ENCODE measurements around the gene MEGF6. TPM values are rescaled to one million over a fixed set of nuclear protein-coding genes. Genes with fewer than 3 reads are reported as not detected.
A peak's percentile ranks its signal among the peaks of the same experiment; 100 is the strongest.

MEGF6 gene
- total RNA-seq, 1 donor from 2014 or later = 1.3 TPM

DNA sequence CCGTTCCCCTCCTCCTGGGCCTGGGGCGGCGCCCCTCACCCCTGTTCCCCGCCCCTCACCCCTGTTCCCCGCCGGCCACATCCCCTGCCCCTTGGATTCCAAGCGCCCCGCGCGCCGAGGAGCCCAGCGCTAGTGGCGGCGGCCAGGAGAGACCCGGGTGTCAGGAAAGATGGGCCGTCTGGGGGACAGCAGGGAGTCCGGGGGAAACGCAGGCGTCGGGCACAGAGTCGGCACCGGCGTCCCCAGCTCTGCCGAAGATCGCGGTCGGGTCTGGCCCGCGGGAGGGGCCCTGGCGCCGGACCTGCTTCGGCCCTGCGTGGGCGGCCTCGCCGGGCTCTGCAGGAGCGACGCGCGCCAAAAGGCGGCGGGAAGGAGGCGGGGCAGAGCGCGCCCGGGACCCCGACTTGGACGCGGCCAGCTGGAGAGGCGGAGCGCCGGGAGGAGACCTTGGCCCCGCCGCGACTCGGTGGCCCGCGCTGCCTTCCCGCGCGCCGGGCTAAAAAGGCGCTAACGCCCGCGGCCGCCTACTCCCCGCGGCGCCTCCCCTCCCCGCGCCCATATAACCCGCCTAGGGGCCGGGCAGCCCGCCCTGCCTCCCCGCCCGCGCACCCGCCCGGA lies 40.7 kb upstream of the MEGF6 start, which contains the start of gene TP73:
TP73 (plus strand) TSS at position 587 of the 618 bp plus-strand sequence. CDS start 29,850 bp downstream, outside the sequence.
- TF ChIP-seq, protein P1, sequence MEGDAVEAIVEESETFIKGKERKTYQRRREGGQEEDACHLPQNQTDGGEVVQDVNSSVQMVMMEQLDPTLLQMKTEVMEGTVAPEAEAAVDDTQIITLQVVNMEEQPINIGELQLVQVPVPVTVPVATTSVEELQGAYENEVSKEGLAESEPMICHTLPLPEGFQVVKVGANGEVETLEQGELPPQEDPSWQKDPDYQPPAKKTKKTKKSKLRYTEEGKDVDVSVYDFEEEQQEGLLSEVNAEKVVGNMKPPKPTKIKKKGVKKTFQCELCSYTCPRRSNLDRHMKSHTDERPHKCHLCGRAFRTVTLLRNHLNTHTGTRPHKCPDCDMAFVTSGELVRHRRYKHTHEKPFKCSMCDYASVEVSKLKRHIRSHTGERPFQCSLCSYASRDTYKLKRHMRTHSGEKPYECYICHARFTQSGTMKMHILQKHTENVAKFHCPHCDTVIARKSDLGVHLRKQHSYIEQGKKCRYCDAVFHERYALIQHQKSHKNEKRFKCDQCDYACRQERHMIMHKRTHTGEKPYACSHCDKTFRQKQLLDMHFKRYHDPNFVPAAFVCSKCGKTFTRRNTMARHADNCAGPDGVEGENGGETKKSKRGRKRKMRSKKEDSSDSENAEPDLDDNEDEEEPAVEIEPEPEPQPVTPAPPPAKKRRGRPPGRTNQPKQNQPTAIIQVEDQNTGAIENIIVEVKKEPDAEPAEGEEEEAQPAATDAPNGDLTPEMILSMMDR (IDR thresholded peaks at IDR 0.05; ENCODE audit: insufficient read depth, low read length, severe bottlenecking) = no peak
- Histone ChIP-seq H3K4me3 (ENCODE audit: low read depth, low read length) (no peak within 1 kb of the TSS), H3K36me3 (ENCODE audit: control insufficient read depth, insufficient read depth, low read length) (no peaks in the 10 kb centered on the region), H3K27me3 (ENCODE audit: control insufficient read depth, insufficient read depth, low read length) (peaks cover 22% of the 10 kb centered on the region)
- no peak for DNase-seq (ENCODE audit: low read depth)
- FAIRE-seq = no peak

DNA sequence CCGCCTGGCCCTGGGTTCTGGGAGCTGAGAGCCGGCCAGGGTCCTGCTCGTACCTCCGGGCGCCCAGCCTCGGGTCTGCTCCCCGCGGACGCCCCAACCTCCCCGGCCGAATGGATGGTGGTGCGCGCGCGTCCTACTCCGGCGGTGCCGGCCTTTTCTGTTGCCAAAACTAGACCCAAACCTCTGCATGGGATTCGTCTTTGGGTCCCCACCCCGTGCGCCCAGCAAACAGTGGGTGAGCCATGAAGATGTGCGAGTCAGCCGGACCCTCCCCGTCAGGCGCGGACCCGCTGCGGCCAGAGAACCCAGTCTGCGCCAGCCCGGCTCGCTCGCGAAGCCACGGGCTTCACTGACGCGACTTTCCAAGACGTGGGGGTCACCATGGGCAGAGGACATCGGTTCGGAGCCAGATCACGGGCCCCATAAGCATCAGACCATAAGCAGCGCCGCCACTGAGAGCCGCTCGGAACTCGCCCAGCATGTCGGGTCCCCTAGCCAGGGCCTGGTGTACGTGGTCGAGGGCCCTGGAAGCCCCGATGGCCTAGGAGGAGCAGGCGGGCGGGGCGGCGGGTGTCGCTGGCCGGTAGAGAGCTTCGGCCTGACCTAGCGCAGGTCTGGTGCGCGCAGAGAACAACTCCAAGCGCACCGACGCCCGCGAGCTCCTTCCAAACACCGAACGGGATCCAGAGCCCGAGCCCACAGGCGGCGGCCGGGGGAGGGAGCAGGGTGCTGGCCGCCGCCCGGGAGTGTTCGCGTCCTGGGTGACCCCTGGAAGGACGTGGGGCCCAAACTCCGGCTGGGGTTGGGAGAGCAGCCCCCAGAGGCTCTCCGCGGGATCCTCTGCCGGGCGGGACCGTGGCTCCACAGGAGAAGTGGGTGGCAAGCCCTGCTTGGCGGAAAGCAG lies 40.0 kb upstream of the MEGF6 start:
- Histone ChIP-seq H3K27me3 (ENCODE audit: control insufficient read depth, insufficient read depth, low read length) (peaks cover 22% of the 10 kb centered on the region), H3K36me3 (ENCODE audit: control insufficient read depth, insufficient read depth, low read length) (peaks cover 5% of the 10 kb centered on the region), H3K4me3 (ENCODE audit: low read depth, low read length) (no peak overlapping the region)
- TF ChIP-seq, protein P1 (IDR thresholded peaks at IDR 0.05; ENCODE audit: insufficient read depth, low read length, severe bottlenecking) = no peak
- DNase-seq (ENCODE audit: low read depth) (no peak), FAIRE-seq (no peak)

DNA sequence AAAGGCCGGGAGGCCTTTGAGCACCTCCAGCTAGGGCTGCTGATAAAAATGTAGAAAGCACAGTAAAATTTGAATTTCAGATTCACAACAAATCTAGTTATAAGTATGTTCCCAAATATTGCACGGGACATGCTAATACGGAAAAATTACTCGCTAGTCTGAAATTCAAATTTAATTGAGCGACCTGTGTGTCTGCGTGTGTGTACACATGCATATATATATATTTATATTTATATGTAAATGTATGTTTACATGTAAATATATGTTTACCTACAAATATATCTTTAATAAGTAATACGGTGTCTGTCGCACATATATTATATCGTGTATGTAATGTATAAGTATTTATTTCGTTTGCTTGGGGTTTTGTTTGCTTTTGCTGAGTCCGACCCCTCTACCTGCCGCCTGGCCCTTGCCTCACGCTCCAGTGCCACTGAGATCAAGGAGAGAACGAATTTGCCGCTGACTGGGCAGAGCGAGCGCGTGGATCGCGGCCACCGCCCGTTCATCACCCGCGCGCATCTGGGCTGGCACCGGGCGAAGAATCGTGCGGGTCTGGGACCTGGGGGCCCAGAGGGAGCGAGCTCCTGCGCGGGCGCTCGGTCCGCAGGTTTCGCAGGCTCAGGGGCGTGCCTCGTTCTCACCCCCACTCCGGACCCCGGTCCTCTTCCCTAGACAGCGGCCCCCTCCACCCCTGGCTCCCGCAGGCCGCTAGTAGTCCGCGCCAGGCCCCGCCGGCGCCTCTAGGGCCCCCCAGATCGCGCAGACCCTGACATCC lies 39.1 kb upstream of the MEGF6 start:
- Histone ChIP-seq H3K27me3 (ENCODE audit: control insufficient read depth, insufficient read depth, low read length) (peaks cover 22% of the 10 kb centered on the region), H3K4me3 (ENCODE audit: low read depth, low read length) (no peak overlapping the region), H3K36me3 (ENCODE audit: control insufficient read depth, insufficient read depth, low read length) (peaks cover 5% of the 10 kb centered on the region)
- no peak for FAIRE-seq
- DNase-seq (ENCODE audit: low read depth) = no peak
- TF ChIP-seq, protein P1 (IDR thresholded peaks at IDR 0.05; ENCODE audit: insufficient read depth, low read length, severe bottlenecking) = no peak

DNA sequence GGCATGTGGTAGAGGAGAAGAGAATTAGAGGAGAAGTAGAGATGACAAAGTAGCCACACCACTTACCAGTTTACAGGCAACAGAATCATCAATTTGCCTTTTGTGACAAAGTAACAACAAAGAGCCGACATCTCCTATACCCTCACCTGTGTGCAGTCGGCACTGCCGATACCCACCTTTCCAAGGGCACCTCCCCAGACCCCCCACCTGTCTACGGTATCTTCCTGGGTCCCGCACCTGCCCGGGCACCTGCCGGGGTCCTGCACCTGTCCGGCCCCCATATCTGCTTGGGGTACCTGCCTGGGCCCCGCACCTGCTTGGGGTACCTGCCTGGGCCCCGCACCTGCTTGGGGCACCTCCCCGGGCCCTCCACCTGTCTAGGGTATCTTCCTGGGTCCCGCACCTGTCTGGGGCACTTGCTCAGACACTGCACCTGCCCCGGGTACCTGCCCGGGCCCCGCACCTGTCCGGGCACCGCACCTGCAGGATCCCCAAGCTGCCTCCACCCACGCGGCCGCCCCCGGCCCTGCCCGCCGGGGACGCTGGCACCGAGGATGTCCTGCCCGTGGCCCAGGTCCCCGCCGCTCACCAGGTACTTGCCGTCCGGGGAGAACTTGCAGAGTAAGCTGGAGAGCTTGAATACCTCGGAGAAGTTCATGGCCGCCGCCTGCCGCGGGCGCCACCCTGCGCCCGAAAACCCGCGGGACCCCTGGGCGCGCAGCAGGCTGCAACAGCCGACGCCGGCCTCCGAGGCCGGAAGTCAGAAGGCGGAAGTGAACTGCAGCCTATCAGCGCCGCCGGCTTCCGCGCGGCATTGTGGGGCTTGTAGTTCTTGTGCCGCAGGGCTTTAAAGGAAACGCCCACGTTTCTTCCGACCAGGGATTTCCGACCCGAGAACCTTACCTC lies 38.3 kb upstream of the MEGF6 start, which contains the start of gene WRAP73:
WRAP73 (minus strand) TSS at position 762 of the 906 bp plus-strand sequence; CDS start at position 658, 104 bp downstream.
- H3K27me3 ChIP-seq (ENCODE audit: control insufficient read depth, insufficient read depth, low read length) = peaks cover 22% of the 10 kb centered on the region
- DNase-seq (ENCODE audit: low read depth) = peak; percentile 81
- TF ChIP-seq, protein P1 (IDR thresholded peaks at IDR 0.05; ENCODE audit: insufficient read depth, low read length, severe bottlenecking) = peak; percentile 26
- peak within 1 kb of the TSS; percentile 96 for H3K4me3 ChIP-seq (ENCODE audit: low read depth, low read length)
- H3K36me3 ChIP-seq (ENCODE audit: control insufficient read depth, insufficient read depth, low read length) = peaks cover 5% of the 10 kb centered on the region
- no peak for FAIRE-seq

DNA sequence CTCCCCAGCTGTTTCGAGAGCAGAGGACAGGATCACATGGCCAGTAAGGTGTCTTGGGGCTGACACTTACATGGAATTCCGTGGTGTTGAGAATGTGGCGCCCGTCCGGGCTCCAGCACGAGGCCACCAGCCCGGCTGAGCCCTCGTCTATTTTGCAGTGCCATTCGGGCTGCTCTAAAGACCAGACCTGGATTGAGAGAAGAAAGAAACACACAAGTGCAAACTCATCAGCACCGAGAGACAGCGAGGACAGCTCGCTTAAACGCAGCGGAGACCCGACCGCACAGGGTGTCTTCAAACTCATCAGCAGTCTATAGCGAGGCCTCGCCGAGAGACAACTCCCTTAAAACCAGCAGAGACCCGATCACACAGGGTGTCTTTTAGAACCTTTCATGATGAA lies 35.3 kb upstream of the MEGF6 start:
- Histone ChIP-seq H3K27me3 (ENCODE audit: control insufficient read depth, insufficient read depth, low read length) (peaks cover 12% of the 10 kb centered on the region), H3K36me3 (ENCODE audit: control insufficient read depth, insufficient read depth, low read length) (peaks cover 5% of the 10 kb centered on the region), H3K4me3 (ENCODE audit: low read depth, low read length) (no peak overlapping the region)
- TF ChIP-seq, protein P1 (IDR thresholded peaks at IDR 0.05; ENCODE audit: insufficient read depth, low read length, severe bottlenecking) = no peak
- no peak for FAIRE-seq
- no peak for DNase-seq (ENCODE audit: low read depth)
